MM.1S (cell line): ENCODE results near the gene TRMT1.

Experiments used
- CTCF ChIP-seq: fragments of 300-600 bp; sonication (generic); IDR thresholded peaks from 2 replicates; pipeline ENCODE4 v1.5.1; 2016; ENCODE audit warnings: antibody characterized with exemption, low read length, mixed read lengths
- EZH2 ChIP-seq: fragments of 300-600 bp; sonication (generic); optimal IDR thresholded peaks from 2 replicates; pipeline ENCODE3; 2017; ENCODE audit warnings: low read depth, mild to moderate bottlenecking, antibody characterized with exemption, low read length, mixed read lengths
- EZH2phosphoT487 ChIP-seq: fragments of 300-600 bp; sonication (generic); IDR thresholded peaks from 2 replicates; pipeline ENCODE4 v1.6.1; 2018; ENCODE audit warnings: antibody characterized with exemption, low read length

GRCh38 chr19:13119627-13120026 lies 3.1 kb upstream of the TRMT1 start:
- TF ChIP-seq CTCF (no peak), EZH2 (no peak), EZH2phosphoT487 (no peak)
